Omental fat pad (tissue), 4 donors: ENCODE results near the gene ALPP. TPM values are rescaled to one million over a fixed set of nuclear protein-coding genes. Genes with fewer than 3 reads are reported as not detected.
"Not testable (repeated sequence)": the region's sequence is repeated elsewhere in the genome, so short reads cannot be mapped to it uniquely, and the experiment has no call there.

Experiments
- ATAC-seq: fragments of 150-250 bp; one replicate; pipeline ENCODE4 v1.9.1; 2016; ENCODE audit warnings: mild to moderate bottlenecking, moderate library complexity; ENCODE audit not compliant: low FRiP score
- DNase-seq: peaks from one replicate; pipeline ENCODE4 v3.0.0-alpha.2; 2019; ENCODE audit warnings: low spot score
- total RNA-seq, 4 donors: library from RNA; depleted of rRNA; stranded (reverse); fragments of >200 nt; gene quantifications; one replicate each; pipeline ENCODE4 v1.1.0, GENCODE V29; 2016
- TF ChIP-seq, protein P1 (sequence below), 3 donors: fragments of 450-650 bp; IDR thresholded peaks; one replicate each; pipeline ENCODE4 v1.5.1; 2016 to 2017; ENCODE audit warnings: antibody characterized with exemption in 3 of 3, mild to moderate bottlenecking in 3 of 3, moderate library complexity in 2 of 3

The ALPP gene
- total RNA-seq, 4 donors from 2014 or later = not detected

DNA sequence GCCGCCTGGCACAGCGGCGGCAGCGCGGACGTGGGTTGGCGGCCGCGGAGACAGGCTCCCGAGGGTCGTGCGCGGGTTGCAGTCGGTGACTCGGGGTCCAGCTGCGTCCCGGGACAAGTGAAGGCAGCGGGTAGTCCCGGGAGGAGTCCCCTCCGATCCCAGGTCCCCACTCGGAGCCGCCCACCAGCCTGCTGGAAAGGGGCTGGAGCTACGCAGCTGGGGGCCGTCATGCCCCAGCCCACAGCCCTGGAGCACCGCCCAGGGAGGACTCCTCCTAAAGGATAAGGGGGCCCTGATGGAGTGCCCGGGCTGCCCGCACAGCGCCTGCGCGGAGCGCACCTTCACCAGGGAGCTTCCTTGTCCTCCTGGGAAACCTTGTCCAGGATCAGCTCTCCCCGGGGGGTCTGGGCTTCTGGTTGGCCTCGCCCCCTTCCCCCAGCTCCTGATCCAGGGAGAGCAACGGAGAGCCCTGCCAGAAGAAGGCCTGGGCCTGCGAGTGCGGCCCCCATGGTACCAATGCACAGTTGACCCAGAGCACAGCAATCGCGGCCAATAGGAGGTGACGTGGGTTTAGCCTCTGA lies 25.9 kb upstream of the ALPP start:
- TF ChIP-seq, protein P1, sequence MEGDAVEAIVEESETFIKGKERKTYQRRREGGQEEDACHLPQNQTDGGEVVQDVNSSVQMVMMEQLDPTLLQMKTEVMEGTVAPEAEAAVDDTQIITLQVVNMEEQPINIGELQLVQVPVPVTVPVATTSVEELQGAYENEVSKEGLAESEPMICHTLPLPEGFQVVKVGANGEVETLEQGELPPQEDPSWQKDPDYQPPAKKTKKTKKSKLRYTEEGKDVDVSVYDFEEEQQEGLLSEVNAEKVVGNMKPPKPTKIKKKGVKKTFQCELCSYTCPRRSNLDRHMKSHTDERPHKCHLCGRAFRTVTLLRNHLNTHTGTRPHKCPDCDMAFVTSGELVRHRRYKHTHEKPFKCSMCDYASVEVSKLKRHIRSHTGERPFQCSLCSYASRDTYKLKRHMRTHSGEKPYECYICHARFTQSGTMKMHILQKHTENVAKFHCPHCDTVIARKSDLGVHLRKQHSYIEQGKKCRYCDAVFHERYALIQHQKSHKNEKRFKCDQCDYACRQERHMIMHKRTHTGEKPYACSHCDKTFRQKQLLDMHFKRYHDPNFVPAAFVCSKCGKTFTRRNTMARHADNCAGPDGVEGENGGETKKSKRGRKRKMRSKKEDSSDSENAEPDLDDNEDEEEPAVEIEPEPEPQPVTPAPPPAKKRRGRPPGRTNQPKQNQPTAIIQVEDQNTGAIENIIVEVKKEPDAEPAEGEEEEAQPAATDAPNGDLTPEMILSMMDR (IDR thresholded peaks at IDR 0.05) = no peak
- no peak for ATAC-seq
- no peak for DNase-seq

DNA sequence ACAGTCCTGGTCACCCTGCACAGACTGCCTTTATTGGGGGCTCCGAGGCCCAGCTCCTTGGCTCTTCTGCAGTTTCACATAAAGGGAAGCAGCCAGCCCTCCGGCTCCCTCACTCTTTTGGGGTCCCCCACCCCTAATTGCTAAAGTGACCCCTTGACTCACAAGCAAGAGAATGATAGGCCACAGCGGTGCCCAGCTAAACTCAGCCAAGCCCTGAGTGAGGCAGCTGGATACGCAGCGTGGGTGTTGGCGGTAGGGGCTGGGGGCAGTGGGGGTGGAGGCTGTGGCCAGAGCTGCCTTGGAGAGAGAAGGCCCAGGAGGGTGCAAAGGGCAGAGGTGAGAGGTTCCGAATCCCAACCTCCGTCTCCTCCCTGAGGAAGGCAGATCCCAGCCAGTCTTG lies 25.5 kb upstream of the ALPP start:
- no peak for DNase-seq
- no peak for ATAC-seq
- TF ChIP-seq, protein P1 (IDR thresholded peaks at IDR 0.05) = no peak

DNA sequence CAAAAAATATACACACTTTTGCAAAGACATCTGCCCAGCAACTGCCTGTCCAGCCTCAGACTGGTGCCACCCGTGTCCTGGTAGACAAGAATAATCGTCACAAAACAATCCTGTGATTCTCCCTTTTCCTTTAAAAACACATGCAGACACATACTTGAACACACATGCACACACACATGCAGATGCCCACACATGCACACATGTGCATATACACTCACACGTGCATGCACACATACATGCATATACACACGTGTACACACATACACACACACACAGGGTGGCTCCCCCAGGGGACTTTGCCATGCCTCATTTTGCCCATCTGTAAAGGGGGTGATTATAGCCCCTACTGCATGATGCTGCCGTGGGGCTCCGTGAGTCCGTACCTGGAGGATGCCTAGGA lies 24.9 kb upstream of the ALPP start:
- DNase-seq (no peak), ATAC-seq (no peak)
- TF ChIP-seq, protein P1 (IDR thresholded peaks at IDR 0.05) = no peak

DNA sequence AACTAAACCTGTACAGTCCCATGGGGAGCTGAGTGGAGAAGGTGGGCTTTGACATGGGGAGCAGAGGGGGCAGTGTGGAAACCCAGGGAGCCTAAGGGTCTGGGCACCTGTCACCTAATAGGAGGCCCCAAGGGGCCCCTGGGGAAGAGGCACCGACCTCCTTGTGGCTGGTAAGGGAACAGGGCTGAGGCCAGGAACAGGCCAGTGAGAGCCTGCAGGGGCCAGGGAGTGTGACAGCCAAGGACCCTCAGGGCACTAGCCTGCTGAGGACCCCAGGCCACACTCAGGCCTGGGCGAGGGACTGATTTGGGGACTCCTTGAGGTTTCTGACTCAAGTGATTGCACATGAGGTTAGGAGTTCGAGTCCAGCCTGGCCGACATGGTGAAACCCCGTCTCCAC lies 24.5 kb upstream of the ALPP start:
- TF ChIP-seq, protein P1 (IDR thresholded peaks at IDR 0.05) = no peak
- ATAC-seq (no peak), DNase-seq (no peak)

DNA sequence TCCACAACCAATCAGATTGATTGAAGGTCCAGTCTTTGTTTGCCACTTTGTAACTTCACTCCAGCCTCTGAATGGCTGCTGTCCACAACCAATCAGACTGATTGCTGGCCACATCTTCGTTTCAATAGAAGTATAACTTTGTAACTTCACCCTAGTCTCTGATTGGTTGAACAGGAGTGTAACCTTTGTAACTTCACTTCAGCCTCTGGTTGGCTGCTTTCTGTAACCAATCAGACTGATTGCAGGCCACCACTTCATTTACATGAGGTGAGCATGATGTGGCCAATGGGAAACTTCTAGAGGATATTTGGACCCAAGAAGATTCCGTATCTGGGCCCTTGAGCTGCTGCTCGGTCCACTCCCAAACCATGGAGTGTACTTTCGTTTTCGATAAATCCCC lies 16.9 kb upstream of the ALPP start:
- ATAC-seq (no peak), DNase-seq (no peak)
- TF ChIP-seq, protein P1 (IDR thresholded peaks at IDR 0.05) = no peak

DNA sequence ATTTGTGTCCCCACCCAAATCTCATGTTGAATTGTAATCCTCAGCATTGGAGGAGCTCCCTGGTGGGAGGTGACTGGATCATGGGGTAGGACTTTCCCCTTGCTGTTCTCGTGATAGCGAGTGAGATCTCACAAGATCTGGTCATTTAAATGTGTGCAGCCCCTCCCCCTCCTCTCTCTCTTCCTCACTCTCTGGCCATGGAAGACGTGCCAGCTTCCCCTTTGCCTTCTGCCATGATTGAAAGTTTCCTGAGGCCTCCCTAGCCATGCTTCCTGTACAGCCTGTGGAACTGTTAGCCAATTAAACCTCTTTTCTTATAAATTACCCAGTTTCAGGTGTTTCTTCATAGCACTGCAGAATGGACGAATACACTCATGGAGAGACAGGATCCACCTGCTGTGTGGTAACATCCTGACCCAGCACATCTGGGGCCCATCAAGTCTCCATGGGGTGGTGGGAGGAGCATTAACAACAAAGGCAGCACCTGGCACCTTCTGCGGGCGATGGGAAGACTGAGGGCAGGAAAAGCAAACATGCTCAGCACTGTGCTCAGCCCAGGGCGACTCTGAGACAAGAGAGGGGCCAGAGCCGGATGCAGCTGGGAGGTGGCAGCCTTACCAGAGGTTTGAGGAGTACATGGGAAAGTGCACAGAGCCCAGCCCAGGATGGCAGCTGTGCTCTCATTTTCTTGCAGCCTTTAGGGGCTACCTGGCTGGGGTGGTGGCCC lies 16.2 kb upstream of the ALPP start:
- no peak for ATAC-seq
- TF ChIP-seq, protein P1 (IDR thresholded peaks at IDR 0.05) = no peak

DNA sequence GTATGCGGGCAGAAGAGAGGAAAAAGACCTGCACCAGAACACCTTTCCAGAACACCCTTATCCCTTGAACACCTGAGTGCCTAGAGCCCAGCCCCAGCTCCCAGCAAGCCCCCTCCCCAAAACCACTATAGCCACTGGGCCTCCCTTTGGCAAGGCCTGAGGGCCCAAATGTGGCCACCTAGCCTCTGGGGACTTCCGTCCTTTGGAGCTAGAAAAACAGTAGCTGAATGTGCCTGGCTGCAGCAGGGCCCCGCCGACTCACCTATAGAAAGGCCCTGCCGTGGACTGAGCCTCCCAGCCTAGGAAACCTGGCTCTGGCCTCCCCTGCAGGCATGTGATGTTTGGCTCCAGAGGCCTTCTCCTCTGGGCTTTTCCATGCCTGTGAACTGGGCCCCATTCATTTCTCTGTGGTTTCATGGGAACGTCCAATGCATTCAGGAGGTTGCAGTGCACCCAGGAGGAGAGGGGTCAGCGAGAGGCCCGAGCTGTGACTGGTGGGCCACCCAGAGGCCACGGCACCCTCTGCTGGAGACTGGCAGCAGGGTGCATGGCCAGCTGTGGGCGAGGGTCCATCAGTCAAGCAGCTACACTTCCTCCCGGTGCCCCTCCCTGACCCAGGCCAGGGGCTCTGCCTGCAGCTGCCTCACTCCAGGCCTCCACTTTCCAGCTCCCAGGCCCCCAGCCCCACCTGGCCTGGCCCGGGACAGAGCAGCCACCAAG lies 15.3 kb upstream of the ALPP start:
- not testable (repeated sequence) for ATAC-seq, DNase-seq

More for the DNA sequence above, 16.2 kb upstream of the ALPP start:
- no peak for DNase-seq
